Erythroblast (primary cell): Measurements from ENCODE around the gene ALKAL2.

ENCODE experiments used
- GATA1 ChIP-seq: IDR thresholded peaks from 2 replicates; pipeline ENCODE4 v1.6.1; 2011; ENCODE audit warnings: low read depth, mild to moderate bottlenecking, control low read depth, low read length, moderate library complexity
- POLR2A ChIP-seq: IDR thresholded peaks from 2 replicates; pipeline ENCODE4 v1.6.1; 2011; ENCODE audit warnings: mild to moderate bottlenecking, low read length

- TF ChIP-seq POLR2A (no peak), GATA1 (no peak)
These were observed 39.2 kb downstream of the ALKAL2 start for GRCh38 chr2:248724-249123.
